Endothelial cell of umbilical vein (primary cell): ENCODE data around the gene ARHGAP10.

Source experiments
- EZH2 ChIP-seq: IDR thresholded peaks from 2 replicates; pipeline ENCODE4 v1.6.1; 2012; ENCODE audit warnings: borderline replicate concordance, low read depth, mild to moderate bottlenecking, moderate library complexity, low read length, inconsistent platforms; ENCODE audit not compliant: severe bottlenecking
- JUN ChIP-seq: IDR thresholded peaks from 2 replicates; pipeline ENCODE4 v1.6.1; 2011; ENCODE audit warnings: borderline replicate concordance, low read depth; ENCODE audit not compliant: insufficient read length, insufficient read depth
- MYC ChIP-seq: IDR thresholded peaks from one replicate; pipeline ENCODE4 v1.6.1; 2011; ENCODE audit warnings: mild to moderate bottlenecking, low read depth, low read length
- POLR2A ChIP-seq: IDR thresholded peaks from 2 replicates; pipeline ENCODE4 v1.6.1; 2012; ENCODE audit warnings: low read depth, mild to moderate bottlenecking, control low read depth, low read length
- POLR2AphosphoS5 ChIP-seq: IDR thresholded peaks from 2 replicates; pipeline ENCODE4 v1.6.1; 2012; ENCODE audit warnings: low read depth, mild to moderate bottlenecking, control low read depth, low read length, moderate library complexity; ENCODE audit not compliant: insufficient read depth
- TF ChIP-seq, protein P1 (sequence below), 2 donors: IDR thresholded peaks; 1 replicate in 1 of 2; 2 replicates in 1 of 2; pipeline ENCODE4 v1.5.1; 2011; ENCODE audit warnings: low read length in 2 of 2, mild to moderate bottlenecking in 2 of 2, moderate library complexity in 2 of 2, control low read depth in 1 of 2, inconsistent platforms in 1 of 2, low read depth in 1 of 2; ENCODE audit not compliant: insufficient read depth in 1 of 2; ENCODE audit errors: extremely low read depth in 1 of 2
- TF ChIP-seq, protein P2 (sequence below): IDR thresholded peaks from 2 replicates; pipeline ENCODE4 v1.6.1; 2011; ENCODE audit not compliant: insufficient read depth, insufficient read length

DNA sequence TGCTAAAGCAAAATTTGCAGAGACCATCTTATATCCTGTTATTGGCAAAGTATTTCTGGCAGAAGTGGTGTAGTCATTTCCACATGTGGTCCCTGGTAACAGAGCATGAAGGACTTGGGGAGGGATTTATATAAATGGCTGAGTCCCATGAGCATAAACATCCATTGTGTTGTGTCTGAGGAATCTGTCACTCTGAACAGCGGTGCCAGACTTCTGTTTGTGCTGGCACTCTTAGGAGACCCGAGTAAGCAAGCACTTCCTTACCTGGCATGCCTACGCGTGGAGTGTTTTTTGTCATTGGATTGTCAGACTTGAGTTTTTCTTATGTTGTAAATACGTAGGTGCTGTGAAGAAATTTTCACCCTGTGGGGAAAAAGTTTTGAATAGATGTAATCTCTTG is 285.9 kb downstream of the ARHGAP10 start:
- TF ChIP-seq, protein P1, sequence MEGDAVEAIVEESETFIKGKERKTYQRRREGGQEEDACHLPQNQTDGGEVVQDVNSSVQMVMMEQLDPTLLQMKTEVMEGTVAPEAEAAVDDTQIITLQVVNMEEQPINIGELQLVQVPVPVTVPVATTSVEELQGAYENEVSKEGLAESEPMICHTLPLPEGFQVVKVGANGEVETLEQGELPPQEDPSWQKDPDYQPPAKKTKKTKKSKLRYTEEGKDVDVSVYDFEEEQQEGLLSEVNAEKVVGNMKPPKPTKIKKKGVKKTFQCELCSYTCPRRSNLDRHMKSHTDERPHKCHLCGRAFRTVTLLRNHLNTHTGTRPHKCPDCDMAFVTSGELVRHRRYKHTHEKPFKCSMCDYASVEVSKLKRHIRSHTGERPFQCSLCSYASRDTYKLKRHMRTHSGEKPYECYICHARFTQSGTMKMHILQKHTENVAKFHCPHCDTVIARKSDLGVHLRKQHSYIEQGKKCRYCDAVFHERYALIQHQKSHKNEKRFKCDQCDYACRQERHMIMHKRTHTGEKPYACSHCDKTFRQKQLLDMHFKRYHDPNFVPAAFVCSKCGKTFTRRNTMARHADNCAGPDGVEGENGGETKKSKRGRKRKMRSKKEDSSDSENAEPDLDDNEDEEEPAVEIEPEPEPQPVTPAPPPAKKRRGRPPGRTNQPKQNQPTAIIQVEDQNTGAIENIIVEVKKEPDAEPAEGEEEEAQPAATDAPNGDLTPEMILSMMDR (IDR thresholded peaks at IDR 0.05; ENCODE audit: extremely low read depth in 1 of 2, insufficient read depth in 1 of 2, low read depth in 1 of 2, low read length in 2 of 2) = no peak
- TF ChIP-seq POLR2A (no peak), MYC (no peak), EZH2 (no peak), POLR2AphosphoS5 (no peak), JUN (no peak)
- TF ChIP-seq, protein P2, sequence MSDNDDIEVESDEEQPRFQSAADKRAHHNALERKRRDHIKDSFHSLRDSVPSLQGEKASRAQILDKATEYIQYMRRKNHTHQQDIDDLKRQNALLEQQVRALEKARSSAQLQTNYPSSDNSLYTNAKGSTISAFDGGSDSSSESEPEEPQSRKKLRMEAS = no peak
